Naive thymus-derived CD8-positive, alpha-beta T cell (primary cell): ENCODE measurements around the gene SCRN3. TPM values are rescaled to one million over a fixed set of nuclear protein-coding genes. Genes with fewer than 3 reads are reported as not detected.
"Not testable (repeated sequence)": the region's sequence is repeated elsewhere in the genome, so short reads cannot be mapped to it uniquely, and the experiment has no call there.

Experiments
- ATAC-seq, 2 donors: fragments of 150-1000 bp; cut with Tn5 transposase in 1 of 2; sonication (Bioruptor Pico), chemical (Tn5 transposase) in 1 of 2; 1 replicate in 1 of 2; 2 replicates in 1 of 2; pipeline ENCODE4 v1.10.0; 2021; ENCODE audit warnings: mild to moderate bottlenecking in 2 of 2, moderate library complexity in 2 of 2
- POLR2A ChIA-PET: fragments of 350-600 bp; sonication (Branson Sonifier 250); formaldehyde crosslinking; loops from one replicate; lab custom pipeline; 2021; ENCODE audit warnings: antibody characterized with exemption; lab: Charles Lee
- DNase-seq, 10 donors: peaks; one replicate each; pipeline versions ENCODE4 v3.0.0 to v3.0.0-alpha.2; 2020 to 2022
- H3K27ac Mint-ChIP-seq, 10 donors: one replicate each; pipeline ENCODE4 v1.8.0; 2020 to 2022; ENCODE audit warnings: mild to moderate bottlenecking in 10 of 10, mixed read lengths in 10 of 10, moderate library complexity in 4 of 10, inconsistent platforms in 1 of 10
- H3K27me3 Mint-ChIP-seq, 5 donors: one replicate each; pipeline ENCODE4 v1.8.0; 2021 to 2022; ENCODE audit warnings: mixed read lengths in 5 of 5
- H3K36me3 Mint-ChIP-seq, 3 donors: one replicate each; pipeline ENCODE4 v1.8.0; 2020 to 2022; ENCODE audit warnings: mixed read lengths in 3 of 3, mild to moderate bottlenecking in 2 of 3, inconsistent platforms in 1 of 3
- H3K4me1 Mint-ChIP-seq, 4 donors: one replicate each; pipeline ENCODE4 v1.8.0; 2021 to 2022; ENCODE audit warnings: mixed read lengths in 4 of 4
- H3K4me3 Mint-ChIP-seq, 10 donors: one replicate each; pipeline ENCODE4 v1.8.0; 2020 to 2022; ENCODE audit warnings: mild to moderate bottlenecking in 10 of 10, mixed read lengths in 10 of 10, moderate library complexity in 6 of 10, inconsistent platforms in 1 of 10
- H3K9me3 Mint-ChIP-seq, 9 donors: one replicate each; pipeline ENCODE4 v1.8.0; 2020 to 2022; ENCODE audit warnings: mixed read lengths in 9 of 9, mild to moderate bottlenecking in 3 of 9, inconsistent platforms in 1 of 9, moderate library complexity in 1 of 9
- polyA plus RNA-seq, 3 donors: library from polyadenylated mRNA; unstranded; fragments of 300-500 nt; fragmentation: Illumina TruSeq; gene quantifications; one replicate each; pipeline ENCODE4 v1.2.3, GENCODE V29; 2021
- total RNA-seq, 8 experiments: library from RNA in 2 of 8; stranded (reverse) in 2 of 8; gene quantifications; one replicate each; pipeline ENCODE4 v1.2.3 and lab custom pipeline; 2021 to 2026

Gene SCRN3
- total and polyA plus RNA-seq, 5 experiments from 2014 or later, result 12.7 to 24.1 (median 14.0) TPM

- no peak for ATAC-seq
- POLR2A ChIA-PET, result no interaction called here
- H3K27me3 Mint-ChIP-seq, result no peaks in the 10 kb centered on the region
- H3K4me1 Mint-ChIP-seq, result peaks cover 4 to 29% (median 13%) of the 10 kb centered on the region in 4 donors
- no peak for DNase-seq
- H3K36me3 Mint-ChIP-seq, result peaks cover 6 to 88% (median 28%) of the 10 kb centered on the region in 3 donors
- peak overlapping the region in 3 of 10 donors; percentile 4 to 22 (median 10) for H3K4me3 Mint-ChIP-seq
- no peaks in the 10 kb centered on the region for H3K9me3 Mint-ChIP-seq
- H3K27ac Mint-ChIP-seq, result no peak overlapping the region
Observed at GRCh38 chr2:174383796-174384195, 11.7 kb upstream of the SCRN3 start.

DNA sequence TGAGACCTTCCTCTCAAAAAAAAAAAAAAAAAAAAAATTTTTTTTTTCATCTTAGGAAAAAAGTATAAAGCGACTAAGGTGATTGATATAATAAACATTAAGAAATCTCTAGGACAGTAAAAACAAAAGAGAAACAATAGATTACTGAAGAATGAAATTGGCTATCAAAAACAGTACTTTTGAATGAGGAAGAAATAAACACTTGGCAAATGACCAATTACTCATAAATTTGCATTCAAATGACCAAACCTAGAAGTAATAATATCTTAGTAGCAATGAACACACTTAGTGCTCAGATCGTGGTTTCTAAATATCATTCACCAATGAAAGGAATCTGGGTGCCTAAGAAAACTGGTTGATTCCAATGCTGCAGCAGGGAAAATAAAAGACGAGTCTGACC lies 10.3 kb upstream of the SCRN3 start:
- POLR2A ChIA-PET, result no interaction called here
- Mint-ChIP-seq H3K36me3 (peaks cover 7 to 90% (median 28%) of the 10 kb centered on the region in 3 donors), H3K27ac (no peak overlapping the region), H3K4me1 (peaks cover 12 to 43% (median 27%) of the 10 kb centered on the region in 4 donors), H3K9me3 (no peaks in the 10 kb centered on the region), H3K4me3 (no peak overlapping the region), H3K27me3 (no peaks in the 10 kb centered on the region)
- ATAC-seq, result no peak
- DNase-seq, result no peak

DNA sequence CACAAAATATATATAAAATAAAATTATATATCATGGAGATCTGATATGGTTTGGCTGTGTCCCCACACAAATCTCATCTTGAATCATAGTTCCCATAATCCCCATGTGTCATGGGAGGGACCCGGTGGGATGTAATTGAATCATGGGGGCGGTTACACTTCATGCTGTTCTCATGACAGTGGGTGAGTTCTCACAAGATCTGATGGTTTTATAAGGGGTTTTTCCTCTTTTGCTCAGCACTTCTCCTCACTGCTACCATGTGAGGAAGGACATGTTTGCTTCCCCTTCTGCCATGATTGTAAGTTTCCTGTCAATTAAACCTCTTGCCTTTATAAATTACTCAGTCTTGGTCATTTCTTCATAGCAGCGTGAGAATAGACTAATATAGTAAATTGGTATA lies 6.8 kb upstream of the SCRN3 start:
- H3K27me3 Mint-ChIP-seq, POLR2A ChIA-PET, DNase-seq, H3K9me3 Mint-ChIP-seq, H3K4me3 Mint-ChIP-seq, ATAC-seq: not testable (repeated sequence)
- Mint-ChIP-seq H3K27ac (peak overlapping the region in 2 of 10 donors; percentile 2 to 53), H3K4me1 (peaks cover 25 to 65% (median 49%) of the 10 kb centered on the region in 4 donors), H3K36me3 (peaks cover 11 to 87% (median 36%) of the 10 kb centered on the region in 3 donors)

- no peaks in the 10 kb centered on the region for H3K27me3 Mint-ChIP-seq
- H3K9me3 Mint-ChIP-seq, result no peaks in the 10 kb centered on the region
- H3K36me3 Mint-ChIP-seq, result peaks cover 11 to 80% (median 31%) of the 10 kb centered on the region in 3 donors
- POLR2A ChIA-PET, result no interaction called here
- H3K27ac Mint-ChIP-seq, result no peak overlapping the region
- DNase-seq, result no peak
- peaks cover 28 to 68% (median 55%) of the 10 kb centered on the region in 4 donors for H3K4me1 Mint-ChIP-seq
- ATAC-seq, result no peak
- H3K4me3 Mint-ChIP-seq, result peak overlapping the region in 1 of 10 donors; percentile 3
Observed at GRCh38 chr2:174389542-174389941, 6.0 kb upstream of the SCRN3 start.

GRCh38 chr2:174390303-174390702 lies 5.2 kb upstream of the SCRN3 start:
- H3K4me1 Mint-ChIP-seq, result peaks cover 28 to 71% (median 58%) of the 10 kb centered on the region in 4 donors
- ATAC-seq, H3K9me3 Mint-ChIP-seq, H3K27me3 Mint-ChIP-seq, H3K27ac Mint-ChIP-seq, DNase-seq, POLR2A ChIA-PET: not testable (repeated sequence)
- H3K4me3 Mint-ChIP-seq, result peak overlapping the region in 1 of 10 donors; percentile 1
- peaks cover 11 to 72% (median 31%) of the 10 kb centered on the region in 3 donors for H3K36me3 Mint-ChIP-seq

DNA sequence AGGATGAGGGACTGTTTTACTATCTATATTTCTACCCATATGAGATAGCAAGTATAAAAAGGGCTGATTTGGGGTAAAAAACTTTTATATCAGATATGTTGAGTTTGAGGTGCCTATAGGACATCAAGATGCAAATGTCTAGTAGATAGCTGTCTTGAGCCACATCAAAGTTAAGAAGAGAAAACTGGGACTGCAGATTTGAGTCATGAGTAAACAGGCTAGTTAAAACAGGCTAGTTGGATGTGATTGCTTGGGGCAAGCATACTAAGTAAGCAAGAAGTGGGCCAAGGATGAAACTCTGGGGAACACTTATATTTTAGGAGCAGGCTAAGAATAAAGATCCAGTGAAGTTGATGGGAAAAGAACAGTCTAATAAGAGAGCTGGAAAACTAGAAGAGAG lies 2.8 kb upstream of the SCRN3 start:
- ATAC-seq, result no peak
- Mint-ChIP-seq H3K27me3 (no peaks in the 10 kb centered on the region), H3K4me3 (peak overlapping the region in 9 of 10 donors; percentile 2 to 56 (median 22)), H3K36me3 (peaks cover 11 to 49% (median 24%) of the 10 kb centered on the region in 3 donors), H3K27ac (peak overlapping the region in 8 of 10 donors; percentile 4 to 66 (median 44)), H3K9me3 (no peaks in the 10 kb centered on the region), H3K4me1 (peaks cover 30 to 78% (median 74%) of the 10 kb centered on the region in 4 donors)
- no peak for DNase-seq
- POLR2A ChIA-PET, result interaction anchor here (0.7 kb wide), 1 partner anchor 176 kb away, joined by 4 read pairs; no protein-coding TSS in a partner anchor

- peaks cover 0 to 32% (median 13%) of the 10 kb centered on the region in 3 donors for H3K36me3 Mint-ChIP-seq
- no peaks in the 10 kb centered on the region for H3K9me3 Mint-ChIP-seq
- H3K27me3 Mint-ChIP-seq, result no peaks in the 10 kb centered on the region
- POLR2A ChIA-PET, result interaction anchor here (1.4 kb wide), 1 partner anchor 148 kb away, joined by 4 read pairs; the partner anchor contains the start of gene OLA1
- peak overlapping the region; percentile 98 to 100 (median 99) for H3K27ac Mint-ChIP-seq
- H3K4me1 Mint-ChIP-seq, result peaks cover 18 to 60% (median 58%) of the 10 kb centered on the region in 4 donors
- peak overlapping the region; percentile 94 to 100 (median 99) for H3K4me3 Mint-ChIP-seq
- DNase-seq, result peak in 1 of 10 donors; percentile 16
- peak; percentile 62 to 64 for ATAC-seq
Observed at GRCh38 chr2:174395969-174396630, 570 bp downstream of the SCRN3 start.

- Mint-ChIP-seq H3K36me3 (peaks cover 0 to 34% (median 8%) of the 10 kb centered on the region in 3 donors), H3K27ac (peak overlapping the region in 3 of 10 donors; percentile 2 to 56 (median 3)), H3K4me3 (no peak overlapping the region), H3K9me3 (no peaks in the 10 kb centered on the region), H3K4me1 (peaks cover 10 to 48% (median 43%) of the 10 kb centered on the region in 4 donors), H3K27me3 (no peaks in the 10 kb centered on the region)
- DNase-seq (no peak), ATAC-seq (no peak)
- POLR2A ChIA-PET, result no interaction called here
Observed at GRCh38 chr2:174397773-174398172, 2.2 kb downstream of the SCRN3 start.

DNA sequence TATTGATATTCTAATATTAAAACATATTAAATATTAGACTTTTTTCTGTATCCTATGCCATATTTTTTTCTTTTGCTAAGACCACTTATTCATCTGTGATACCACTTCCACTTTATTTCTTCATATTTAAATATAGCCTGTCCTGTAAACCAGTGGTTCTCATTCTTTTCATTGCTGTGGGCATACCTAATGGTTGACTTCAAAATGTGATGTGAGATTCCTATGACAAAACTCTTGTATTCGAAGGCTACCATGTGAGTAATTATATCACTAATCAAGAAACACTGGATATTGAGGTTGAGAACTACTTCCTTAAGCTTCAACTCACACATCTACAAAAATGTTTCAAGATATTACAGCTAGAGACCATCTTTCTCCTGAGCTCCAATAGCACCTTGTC lies 3.6 kb downstream of the SCRN3 start:
- H3K27ac Mint-ChIP-seq, result no peak overlapping the region
- H3K4me3 Mint-ChIP-seq, result no peak overlapping the region
- ATAC-seq (no peak), DNase-seq (no peak)
- H3K36me3 Mint-ChIP-seq, result peaks cover 0 to 39% (median 16%) of the 10 kb centered on the region in 3 donors
- H3K4me1 Mint-ChIP-seq, result peaks cover 5 to 35% (median 33%) of the 10 kb centered on the region in 4 donors
- POLR2A ChIA-PET, result no interaction called here
- H3K9me3 Mint-ChIP-seq, result peaks cover 0 to 4% (median 0%) of the 10 kb centered on the region in 9 donors
- H3K27me3 Mint-ChIP-seq, result no peaks in the 10 kb centered on the region

DNA sequence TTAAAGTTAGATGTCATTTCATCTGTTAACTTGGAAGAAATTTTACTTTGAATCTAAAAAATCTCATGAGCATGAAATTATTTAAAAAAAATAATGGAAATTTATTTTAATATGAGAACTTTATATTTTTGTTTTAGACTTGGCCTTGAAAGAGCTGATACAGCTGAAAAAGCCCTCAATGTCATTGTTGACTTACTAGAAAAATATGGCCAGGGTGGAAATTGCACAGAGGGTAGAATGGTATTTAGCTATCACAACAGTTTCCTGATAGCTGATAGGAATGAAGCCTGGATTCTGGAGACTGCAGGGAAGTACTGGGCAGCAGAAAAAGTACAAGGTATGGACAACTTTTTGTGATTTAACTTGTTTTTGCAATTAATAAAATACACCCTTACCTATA lies 5.3 kb downstream of the SCRN3 start:
- Mint-ChIP-seq H3K36me3 (peaks cover 0 to 39% (median 16%) of the 10 kb centered on the region in 3 donors), H3K27ac (no peak overlapping the region), H3K4me1 (peaks cover 4 to 27% (median 20%) of the 10 kb centered on the region in 4 donors), H3K27me3 (no peaks in the 10 kb centered on the region), H3K9me3 (peaks cover 0 to 4% (median 0%) of the 10 kb centered on the region in 9 donors), H3K4me3 (no peak overlapping the region)
- no peak for DNase-seq
- ATAC-seq, result no peak
- POLR2A ChIA-PET, result no interaction called here

DNA sequence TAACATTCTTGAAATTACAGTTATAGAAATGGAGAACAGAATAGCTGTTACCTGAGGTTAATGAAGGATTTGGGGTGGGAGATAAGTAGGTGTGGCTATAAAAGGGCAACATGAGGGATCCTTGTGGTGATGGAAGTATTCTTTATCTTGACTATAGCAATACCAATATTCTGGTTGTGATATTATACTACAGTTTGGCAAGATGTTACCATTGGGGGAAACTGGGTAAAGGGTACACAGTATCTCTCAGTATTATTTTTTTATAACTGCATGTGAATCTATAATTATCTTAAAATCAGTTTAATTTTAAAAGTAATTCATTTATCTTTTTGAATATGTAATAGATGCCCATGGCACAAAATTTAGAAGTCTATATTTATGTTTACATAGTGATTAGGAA lies 8.1 kb downstream of the SCRN3 start:
- POLR2A ChIA-PET, result no interaction called here
- Mint-ChIP-seq H3K4me1 (peaks cover 0 to 5% (median 3%) of the 10 kb centered on the region in 4 donors), H3K36me3 (peaks cover 0 to 39% (median 16%) of the 10 kb centered on the region in 3 donors), H3K4me3 (no peak overlapping the region), H3K27me3 (no peaks in the 10 kb centered on the region), H3K27ac (no peak overlapping the region), H3K9me3 (peaks cover 0 to 4% (median 0%) of the 10 kb centered on the region in 9 donors)
- DNase-seq (no peak), ATAC-seq (no peak)

DNA sequence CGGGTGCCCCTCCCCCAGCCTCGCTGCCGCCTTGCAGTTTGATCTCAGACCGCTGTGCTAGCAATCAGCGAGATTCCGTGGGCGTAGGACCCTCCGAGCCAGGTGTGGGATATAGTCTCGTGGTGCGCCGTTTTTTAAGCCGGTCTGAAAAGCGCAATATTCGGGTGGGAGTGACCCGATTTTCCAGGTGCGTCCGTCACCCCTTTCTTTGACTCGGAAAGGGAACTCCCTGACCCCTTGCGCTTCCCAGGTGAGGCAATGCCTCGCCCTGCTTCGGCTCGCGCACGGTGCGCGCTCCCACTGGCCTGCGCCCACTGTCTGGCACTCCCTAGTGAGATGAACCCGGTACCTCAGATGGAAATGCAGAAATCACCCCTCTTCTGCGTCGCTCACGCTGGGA lies 14.5 kb downstream of the SCRN3 start:
- Mint-ChIP-seq H3K36me3 (peaks cover 0 to 35% (median 18%) of the 10 kb centered on the region in 3 donors), H3K27ac (peak overlapping the region in 1 of 10 donors; percentile 82), H3K4me3 (peak overlapping the region in 2 of 10 donors; percentile 57 to 82)
- H3K9me3 Mint-ChIP-seq, ATAC-seq, POLR2A ChIA-PET, H3K4me1 Mint-ChIP-seq, H3K27me3 Mint-ChIP-seq, DNase-seq: not testable (repeated sequence)

DNA sequence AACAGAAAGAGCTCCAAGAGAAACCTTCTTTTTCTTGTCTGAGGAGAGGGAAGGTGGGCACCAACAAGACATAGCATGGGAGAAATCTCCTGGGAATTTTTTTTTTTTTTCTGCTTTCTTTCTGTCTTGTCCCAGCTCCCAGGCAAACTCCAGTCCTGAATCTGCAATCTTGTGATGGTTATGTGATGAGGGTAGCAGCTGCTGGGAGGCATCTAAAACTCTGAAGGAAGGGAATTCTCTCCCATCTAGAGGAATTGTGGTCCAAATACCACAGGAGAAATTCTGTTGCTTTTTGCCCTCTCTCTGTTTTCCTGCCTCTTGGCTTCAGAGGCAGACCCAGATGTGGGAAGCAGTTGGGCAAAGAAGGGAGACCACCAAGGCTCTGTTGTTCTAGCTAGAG lies 16.7 kb downstream of the SCRN3 start:
- H3K9me3 Mint-ChIP-seq, result no peaks in the 10 kb centered on the region
- H3K27me3 Mint-ChIP-seq, result no peaks in the 10 kb centered on the region
- no peak overlapping the region for H3K27ac Mint-ChIP-seq
- H3K4me3 Mint-ChIP-seq, result no peak overlapping the region
- H3K4me1 Mint-ChIP-seq, result peaks cover 0 to 6% (median 0%) of the 10 kb centered on the region in 4 donors
- DNase-seq (no peak), ATAC-seq (no peak)
- POLR2A ChIA-PET, result no interaction called here
- peaks cover 0 to 42% (median 18%) of the 10 kb centered on the region in 3 donors for H3K36me3 Mint-ChIP-seq
